Activated T-helper 17 cell treated with anti-CD3 and anti-CD28 coated beads, Interleukin-2, amount 50 U/mL, for 72 hours (primary cell): ENCODE results near the gene IFIT3. TPM values are rescaled to one million over a fixed set of nuclear protein-coding genes. Genes with fewer than 3 reads are reported as not detected.
A peak's percentile ranks its signal among the peaks of the same experiment; 100 is the strongest.
"Not testable (repeated sequence)": the region's sequence is repeated elsewhere in the genome, so short reads cannot be mapped to it uniquely, and the experiment has no call there.

Experiments
- ATAC-seq: fragments of 150-1000 bp; cut with Tn5 transposase; replicated peaks from 2 replicates; pipeline ENCODE4 v1.10.0; 2021; ENCODE audit warnings: mild to moderate bottlenecking, moderate library complexity
- H3K27ac Mint-ChIP-seq: one replicate; pipeline ENCODE4 v1.8.0; 2022; ENCODE audit warnings: mixed read lengths
- H3K27me3 Mint-ChIP-seq: one replicate; pipeline ENCODE4 v1.8.0; 2022; ENCODE audit warnings: mixed read lengths
- H3K36me3 Mint-ChIP-seq: one replicate; pipeline ENCODE4 v1.8.0; 2022; ENCODE audit warnings: low read depth, mild to moderate bottlenecking, mixed read lengths
- H3K4me1 Mint-ChIP-seq: one replicate; pipeline ENCODE4 v1.8.0; 2022; ENCODE audit warnings: mixed read lengths
- H3K4me3 Mint-ChIP-seq: one replicate; pipeline ENCODE4 v1.8.0; 2022; ENCODE audit warnings: mild to moderate bottlenecking, mixed read lengths
- H3K9me3 Mint-ChIP-seq: one replicate; pipeline ENCODE4 v1.8.0; 2022; ENCODE audit warnings: mixed read lengths
- total RNA-seq, 2 donors: library from RNA; stranded (reverse); gene quantifications; one replicate each; pipeline ENCODE4 v1.2.3, GENCODE V29; 2022

IFIT3 gene
- total RNA-seq, 2 donors from 2014 or later: 2.5 to 4.3 TPM

GRCh38 chr10:89350631-89351315 is 23.0 kb downstream of the IFIT3 start:
- ATAC-seq: peak; percentile 35
- not testable (repeated sequence) for H3K27me3 Mint-ChIP-seq
- peak overlapping the region; percentile 11 for H3K27ac Mint-ChIP-seq

GRCh38 chr10:89351412-89351779 is 23.6 kb downstream of the IFIT3 start:
- Mint-ChIP-seq H3K36me3 (no peaks in the 10 kb centered on the region), H3K27ac (peak overlapping the region; percentile 69), H3K27me3 (peaks cover 3% of the 10 kb centered on the region), H3K4me1 (peaks cover 19% of the 10 kb centered on the region), H3K4me3 (peak overlapping the region; percentile 27), H3K9me3 (peaks cover 3% of the 10 kb centered on the region)
- peak; percentile 90 for ATAC-seq

More at GRCh38 chr10:89350631-89351315, 23.0 kb downstream of the IFIT3 start:
- not testable (repeated sequence) for H3K36me3 Mint-ChIP-seq, H3K9me3 Mint-ChIP-seq
- H3K4me3 Mint-ChIP-seq: peak overlapping the region; percentile 27
- H3K4me1 Mint-ChIP-seq: peaks cover 19% of the 10 kb centered on the region

DNA sequence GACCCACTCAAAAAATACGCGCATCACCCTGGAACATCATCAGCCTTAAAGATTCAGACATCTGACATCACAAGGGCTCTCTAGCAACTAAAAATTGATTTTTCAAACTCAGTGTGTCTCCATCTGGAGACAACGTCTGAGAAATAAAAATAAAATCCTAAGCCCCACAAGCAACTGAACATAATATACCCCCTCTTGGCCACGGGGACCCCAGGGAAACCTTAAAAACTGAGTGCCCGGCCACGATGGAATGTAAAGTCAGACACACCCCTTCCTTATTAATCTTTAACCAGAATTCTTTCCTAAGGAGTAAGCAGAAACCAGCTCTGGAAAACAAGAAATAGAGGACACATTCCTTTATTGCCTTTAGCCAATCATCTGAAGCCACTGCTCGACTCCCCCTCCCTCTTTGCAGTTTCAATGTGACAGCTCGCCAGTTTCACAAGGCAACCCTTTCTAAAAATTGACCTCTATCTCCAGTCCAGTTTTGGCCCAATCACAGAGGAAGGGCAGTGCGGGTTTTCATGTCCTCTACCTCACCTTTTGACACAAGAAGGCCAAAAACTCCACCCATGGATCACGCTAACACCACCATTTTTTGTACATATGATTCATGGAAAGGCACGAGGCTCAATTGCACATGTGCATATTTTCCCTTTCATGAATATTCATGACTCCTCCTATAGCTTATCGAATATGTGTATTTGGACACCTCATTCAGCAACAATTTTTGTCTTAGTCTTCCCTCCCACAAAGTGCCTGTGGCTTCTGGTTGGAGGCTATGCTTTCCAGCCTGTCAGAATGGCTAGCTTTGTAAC is 24.2 kb downstream of the IFIT3 start:
- peaks cover 3% of the 10 kb centered on the region for H3K9me3 Mint-ChIP-seq
- H3K36me3 Mint-ChIP-seq: no peaks in the 10 kb centered on the region
- peak overlapping the region; percentile 69 for H3K27ac Mint-ChIP-seq
- peaks cover 19% of the 10 kb centered on the region for H3K4me1 Mint-ChIP-seq
- peak overlapping the region; percentile 27 for H3K4me3 Mint-ChIP-seq
- ATAC-seq: peak; percentile 18
- H3K27me3 Mint-ChIP-seq: peaks cover 3% of the 10 kb centered on the region

GRCh38 chr10:89352802-89353201 is 25.0 kb downstream of the IFIT3 start:
- no peak for ATAC-seq

GRCh38 chr10:89355394-89355931 is 27.7 kb downstream of the IFIT3 start:
- peaks cover 3% of the 10 kb centered on the region for H3K27me3 Mint-ChIP-seq

More at GRCh38 chr10:89352802-89353201, 25.0 kb downstream of the IFIT3 start:
- Mint-ChIP-seq H3K27me3 (peaks cover 3% of the 10 kb centered on the region), H3K36me3 (no peaks in the 10 kb centered on the region), H3K4me3 (no peak overlapping the region), H3K4me1 (peaks cover 19% of the 10 kb centered on the region), H3K27ac (no peak overlapping the region), H3K9me3 (peaks cover 3% of the 10 kb centered on the region)

DNA sequence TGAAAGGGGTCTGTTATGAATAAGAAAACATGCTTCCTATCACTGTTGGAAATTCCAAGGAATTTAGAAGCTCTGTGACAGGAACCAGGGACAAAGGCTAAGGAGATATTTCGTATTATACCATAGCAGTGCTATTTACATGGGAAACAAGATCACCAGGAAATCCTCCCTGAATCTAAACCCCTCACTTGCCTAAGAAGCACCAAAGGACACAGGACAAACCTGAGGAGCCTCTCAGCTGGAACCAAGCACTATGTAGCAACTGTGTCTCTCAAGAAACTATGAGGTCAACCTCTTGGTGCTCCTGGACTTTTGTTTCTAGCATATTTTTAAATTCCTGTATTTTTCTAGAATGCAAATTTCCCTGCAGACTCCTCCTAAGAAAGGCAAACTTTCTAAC is 29.3 kb downstream of the IFIT3 start:
- Mint-ChIP-seq H3K9me3 (peaks cover 3% of the 10 kb centered on the region), H3K4me1 (peaks cover 2% of the 10 kb centered on the region), H3K27ac (no peak overlapping the region), H3K27me3 (peaks cover 3% of the 10 kb centered on the region), H3K36me3 (no peaks in the 10 kb centered on the region), H3K4me3 (no peak overlapping the region)
- no peak for ATAC-seq

More at GRCh38 chr10:89355394-89355931, 27.7 kb downstream of the IFIT3 start:
- peak; percentile 40 for ATAC-seq
- Mint-ChIP-seq H3K4me3 (no peak overlapping the region), H3K9me3 (peaks cover 3% of the 10 kb centered on the region), H3K4me1 (peaks cover 17% of the 10 kb centered on the region), H3K27ac (no peak overlapping the region), H3K36me3 (no peaks in the 10 kb centered on the region)

DNA sequence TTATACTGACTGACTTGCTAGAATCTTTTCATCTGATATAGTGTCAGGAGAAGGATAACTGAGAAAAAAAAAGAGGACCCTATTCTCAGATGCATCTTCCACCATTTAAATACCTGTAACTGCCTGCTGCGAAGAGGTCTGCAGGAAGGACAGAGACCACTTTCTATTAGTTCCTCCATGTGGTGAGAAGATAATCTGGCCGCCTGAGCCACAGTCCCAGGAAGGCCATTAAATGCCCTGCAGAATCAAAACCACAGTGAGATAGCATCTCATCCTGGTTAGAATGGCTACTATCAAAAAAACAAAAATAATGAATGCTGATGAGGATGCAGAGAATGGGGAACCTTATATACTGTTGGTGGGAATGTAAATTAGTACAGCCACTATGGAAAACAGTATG is 30.2 kb downstream of the IFIT3 start:
- ATAC-seq: no peak
- H3K9me3 Mint-ChIP-seq: peaks cover 3% of the 10 kb centered on the region
- H3K27me3 Mint-ChIP-seq: peaks cover 3% of the 10 kb centered on the region
- H3K4me1 Mint-ChIP-seq: no peaks in the 10 kb centered on the region
- no peak overlapping the region for H3K4me3 Mint-ChIP-seq
- no peak overlapping the region for H3K27ac Mint-ChIP-seq
- no peaks in the 10 kb centered on the region for H3K36me3 Mint-ChIP-seq

DNA sequence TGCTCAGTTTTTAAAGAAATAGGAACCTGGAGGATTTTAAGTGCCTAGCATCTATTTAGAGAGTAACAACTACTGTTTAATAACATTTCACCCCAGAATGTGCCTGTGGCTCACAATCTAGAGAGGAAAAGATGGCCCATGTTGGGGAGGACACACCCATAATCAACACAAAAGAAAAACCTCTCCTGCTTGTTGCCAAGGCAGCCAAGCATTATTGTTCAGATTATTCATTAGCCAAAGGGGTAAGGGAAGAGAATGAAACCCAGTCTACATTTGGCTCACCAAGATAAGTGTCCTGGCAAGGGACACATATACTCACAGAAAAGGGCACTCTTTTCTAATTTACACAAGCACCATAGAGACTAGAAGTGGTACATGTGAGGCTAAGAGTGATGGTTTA is 32.4 kb downstream of the IFIT3 start:
- Mint-ChIP-seq H3K9me3 (no peaks in the 10 kb centered on the region), H3K4me1 (peaks cover 4% of the 10 kb centered on the region), H3K4me3 (no peak overlapping the region), H3K27me3 (no peaks in the 10 kb centered on the region), H3K27ac (no peak overlapping the region), H3K36me3 (no peaks in the 10 kb centered on the region)
- no peak for ATAC-seq

GRCh38 chr10:89362929-89363328 is 35.1 kb downstream of the IFIT3 start:
- no peaks in the 10 kb centered on the region for H3K27me3 Mint-ChIP-seq

DNA sequence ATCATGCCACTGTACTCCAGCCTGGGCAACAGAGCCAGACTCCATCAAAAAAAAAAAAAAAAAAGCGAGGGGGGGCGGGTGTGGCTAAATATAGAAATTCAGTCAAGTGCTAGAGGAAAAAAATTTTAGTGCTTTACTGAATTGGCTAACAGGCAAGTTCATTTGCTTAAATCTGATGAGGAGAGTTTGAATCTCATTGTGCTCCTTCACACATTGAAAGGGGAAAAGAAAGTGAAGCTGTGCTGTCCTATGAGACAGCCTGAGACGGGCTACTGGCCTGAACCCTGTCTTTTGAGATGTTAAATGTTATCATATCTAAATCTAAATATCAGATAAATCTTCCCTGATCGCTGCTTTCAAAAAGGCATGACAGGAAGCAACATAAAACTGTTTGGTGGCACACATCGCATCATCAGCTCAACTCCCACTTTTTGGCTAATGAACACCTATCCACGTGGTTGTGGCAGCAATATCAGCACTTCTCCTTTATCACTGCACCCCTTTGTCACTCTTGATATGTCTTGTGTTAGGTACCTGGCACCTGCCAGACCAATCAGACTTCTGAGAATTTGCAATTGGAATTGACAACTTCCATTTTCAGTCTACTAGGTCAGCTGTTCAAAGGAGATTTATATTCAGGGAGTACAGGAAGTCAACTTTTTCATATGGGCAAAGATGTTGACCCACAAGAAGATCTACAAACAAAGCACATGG is 36.1 kb downstream of the IFIT3 start:
- Mint-ChIP-seq H3K27me3 (no peaks in the 10 kb centered on the region), H3K4me1 (peaks cover 7% of the 10 kb centered on the region), H3K4me3 (no peak overlapping the region), H3K27ac (no peak overlapping the region), H3K36me3 (no peaks in the 10 kb centered on the region), H3K9me3 (no peaks in the 10 kb centered on the region)
- ATAC-seq: no peak

More at GRCh38 chr10:89362929-89363328, 35.1 kb downstream of the IFIT3 start:
- Mint-ChIP-seq H3K4me3 (no peak overlapping the region), H3K36me3 (no peaks in the 10 kb centered on the region), H3K9me3 (no peaks in the 10 kb centered on the region), H3K4me1 (peaks cover 4% of the 10 kb centered on the region), H3K27ac (no peak overlapping the region)
- ATAC-seq: no peak

DNA sequence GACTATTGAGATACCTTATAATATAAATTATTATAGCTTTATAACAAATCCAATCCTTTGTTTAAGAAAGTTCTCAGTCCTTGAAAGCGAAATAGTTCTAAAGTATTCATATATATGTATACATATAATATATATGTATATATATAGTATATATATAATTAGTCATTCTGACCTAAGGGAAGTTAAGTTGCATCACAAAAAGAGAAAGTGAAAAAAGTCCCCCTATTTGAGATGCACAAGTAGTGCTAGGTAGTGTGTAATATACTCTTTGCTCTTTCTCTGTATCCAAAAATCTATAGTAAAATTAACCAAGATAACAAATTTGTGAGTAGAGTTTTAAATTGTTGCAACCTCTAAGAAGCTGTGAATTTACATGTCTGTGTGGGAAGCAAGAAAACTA is 36.7 kb downstream of the IFIT3 start:
- Mint-ChIP-seq H3K27ac (no peak overlapping the region), H3K9me3 (no peaks in the 10 kb centered on the region), H3K4me1 (peaks cover 7% of the 10 kb centered on the region), H3K27me3 (no peaks in the 10 kb centered on the region), H3K36me3 (no peaks in the 10 kb centered on the region), H3K4me3 (no peak overlapping the region)
- ATAC-seq: no peak

GRCh38 chr10:89367529-89367928 is 39.7 kb downstream of the IFIT3 start:
- Mint-ChIP-seq H3K4me1 (peaks cover 7% of the 10 kb centered on the region), H3K27me3 (peaks cover 2% of the 10 kb centered on the region)

DNA sequence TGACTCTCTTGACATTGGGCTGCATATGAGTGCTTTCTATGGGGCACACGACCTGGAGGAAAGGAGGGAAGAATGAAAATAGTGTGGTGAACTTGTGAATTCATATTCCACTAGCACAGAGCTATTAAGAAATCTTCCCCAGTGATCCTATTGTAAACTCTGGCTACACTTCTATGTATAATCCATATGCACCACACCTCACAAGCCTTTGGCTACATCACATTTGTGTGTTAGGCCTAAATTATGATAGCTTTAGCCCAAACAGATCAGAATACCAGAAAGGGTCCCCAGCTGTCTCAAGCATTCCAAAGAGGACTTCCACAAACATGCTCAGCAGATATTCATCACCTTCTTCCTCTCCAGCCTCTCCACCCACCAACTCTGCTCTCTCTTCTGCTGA is 40.3 kb downstream of the IFIT3 start:
- ATAC-seq: no peak
- Mint-ChIP-seq H3K9me3 (no peaks in the 10 kb centered on the region), H3K4me3 (no peak overlapping the region), H3K4me1 (peaks cover 7% of the 10 kb centered on the region), H3K36me3 (no peaks in the 10 kb centered on the region), H3K27ac (no peak overlapping the region), H3K27me3 (peaks cover 5% of the 10 kb centered on the region)

More at GRCh38 chr10:89367529-89367928, 39.7 kb downstream of the IFIT3 start:
- Mint-ChIP-seq H3K9me3 (no peaks in the 10 kb centered on the region), H3K4me3 (no peak overlapping the region), H3K36me3 (no peaks in the 10 kb centered on the region), H3K27ac (no peak overlapping the region)
- peak; percentile 70 for ATAC-seq
